ENCODE data around the gene RHO.
"Not testable (repeated sequence)": the region's sequence is repeated elsewhere in the genome, so short reads cannot be mapped to it uniquely, and the experiment has no call there.

RHO gene

DNA sequence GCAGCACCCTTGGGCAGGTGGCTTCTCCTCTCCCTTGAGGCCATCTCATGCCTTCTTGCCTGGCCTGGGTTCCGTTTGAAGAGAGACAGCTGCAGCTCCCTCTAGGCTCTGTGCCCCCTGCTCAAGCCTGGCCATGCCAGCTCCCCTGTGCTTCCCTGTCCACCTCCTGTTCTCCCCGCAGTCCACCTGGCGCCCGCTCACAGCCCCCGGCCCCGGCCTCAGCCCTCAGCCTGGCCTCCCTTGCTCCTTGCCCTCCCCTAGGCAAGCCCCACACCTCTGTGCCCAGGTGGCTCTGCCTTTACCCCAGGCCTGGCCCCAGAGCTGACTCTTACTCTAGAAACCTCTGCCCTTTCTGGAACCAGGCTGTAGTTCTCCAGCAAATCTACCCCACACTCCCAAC lies 13.9 kb upstream of the RHO start:
- WGBS, result 97% methylated on average over 6 of the region's 6 CpGs
- H3K79me1 ChIP-seq (replicated peaks; ENCODE audit: low read length, poor library complexity, severe bottlenecking), result no peaks in the 10 kb centered on the region
- DNase-seq, result no peak
- H3K23ac ChIP-seq (ENCODE audit: low read length in 2 of 2), result no peak overlapping the region
- no peak overlapping the region for H3K4me2 ChIP-seq (ENCODE audit: low read length, poor library complexity, severe bottlenecking)
- no peak overlapping the region for H2BK15ac ChIP-seq (ENCODE audit: low read depth, poor library complexity, severe bottlenecking)
- H3K9ac ChIP-seq (ENCODE audit: low read length), result no peak overlapping the region
- H3K9me3 ChIP-seq (ENCODE audit: control insufficient read depth, low read length), result no peaks in the 10 kb centered on the region
- H3K27me3 ChIP-seq (ENCODE audit: control insufficient read depth in 1 of 2, insufficient read depth in 1 of 2, low read length in 2 of 2), result no peaks in the 10 kb centered on the region
- no peak overlapping the region for H2AFZ ChIP-seq (ENCODE audit: low read depth, low read length)
- no peak overlapping the region for H3K14ac ChIP-seq (ENCODE audit: low read length in 2 of 2)
- no peak overlapping the region for H4K91ac ChIP-seq (ENCODE audit: low read length)
- H2AK5ac ChIP-seq (ENCODE audit: low read length, severe bottlenecking), result no peak overlapping the region
- no peak overlapping the region for H2BK12ac ChIP-seq (ENCODE audit: low read length in 2 of 2)
- no peak overlapping the region for H3K27ac ChIP-seq (ENCODE audit: low read length, poor library complexity, severe bottlenecking)
- no peak overlapping the region for H2BK5ac ChIP-seq (ENCODE audit: low read depth, low read length, poor library complexity, severe bottlenecking)
- H2BK120ac ChIP-seq (ENCODE audit: low read depth, low read length), result no peak overlapping the region
- no peak overlapping the region for H3K4me3 ChIP-seq (ENCODE audit: insufficient read depth in 1 of 2, low read depth in 1 of 2, low read length in 2 of 2)
- no peak overlapping the region for H3K4ac ChIP-seq (ENCODE audit: low read depth in 1 of 2, low read length in 2 of 2)
- H4K8ac ChIP-seq (ENCODE audit: low read length), result no peak overlapping the region
- H3K36me3 ChIP-seq (ENCODE audit: control insufficient read depth in 1 of 2, insufficient read depth in 2 of 2, low read depth in 1 of 2, low read length in 2 of 2), result peaks cover 47 to 75% of the 10 kb centered on the region in 2 experiments
- H3K18ac ChIP-seq (ENCODE audit: low read depth in 1 of 2, low read length in 2 of 2), result no peak overlapping the region
- H3K4me1 ChIP-seq (ENCODE audit: control insufficient read depth, insufficient read depth, low read depth, low read length), result no peaks in the 10 kb centered on the region

DNA sequence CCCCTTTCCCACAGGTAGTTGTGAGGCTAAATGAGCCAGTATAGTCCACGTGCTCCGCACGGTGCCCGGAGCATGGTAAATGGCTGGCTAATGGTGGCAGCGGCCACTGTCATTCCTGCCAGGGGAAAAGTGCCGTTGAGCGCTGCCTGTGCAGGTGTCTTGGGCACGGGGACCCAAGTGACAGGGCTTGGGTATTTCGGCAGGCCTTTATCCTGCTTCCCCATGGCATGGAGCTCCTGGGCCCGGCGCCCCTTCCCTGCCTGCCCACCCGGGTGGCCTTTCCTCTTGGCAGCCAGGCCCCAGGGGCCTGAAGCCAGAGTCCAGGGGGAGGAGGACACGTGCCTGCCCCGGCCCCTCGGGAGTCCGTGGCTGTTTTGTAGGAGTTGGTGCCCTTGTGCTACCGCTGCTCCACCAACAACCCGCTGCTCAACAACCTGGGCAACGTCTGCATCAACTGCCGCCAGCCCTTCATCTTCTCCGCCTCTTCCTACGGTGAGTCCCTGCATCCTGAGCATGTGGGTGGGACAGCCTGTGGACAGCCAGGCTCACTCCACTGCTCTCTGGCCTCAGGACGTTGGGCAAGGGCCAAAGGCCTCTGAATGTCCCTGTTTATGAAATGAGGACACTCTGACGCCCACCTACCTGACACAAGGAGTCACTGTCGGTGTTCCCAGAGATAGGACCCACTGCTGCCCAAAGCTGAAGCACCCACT lies 13.2 kb upstream of the RHO start:
- not testable (repeated sequence) for H3K4me3 ChIP-seq (ENCODE audit: insufficient read depth in 1 of 2, low read depth in 1 of 2, low read length in 2 of 2); H3K27ac ChIP-seq (ENCODE audit: low read length, poor library complexity, severe bottlenecking); H2BK120ac ChIP-seq (ENCODE audit: low read depth, low read length); H2AK5ac ChIP-seq (ENCODE audit: low read length, severe bottlenecking); H3K14ac ChIP-seq (ENCODE audit: low read length in 2 of 2); H3K9ac ChIP-seq (ENCODE audit: low read length); H3K27me3 ChIP-seq (ENCODE audit: control insufficient read depth in 1 of 2, insufficient read depth in 1 of 2, low read length in 2 of 2); H2BK15ac ChIP-seq (ENCODE audit: low read depth, poor library complexity, severe bottlenecking); H3K4ac ChIP-seq (ENCODE audit: low read depth in 1 of 2, low read length in 2 of 2); H3K18ac ChIP-seq (ENCODE audit: low read depth in 1 of 2, low read length in 2 of 2); H2BK5ac ChIP-seq (ENCODE audit: low read depth, low read length, poor library complexity, severe bottlenecking); H2BK12ac ChIP-seq (ENCODE audit: low read length in 2 of 2); H3K4me1 ChIP-seq (ENCODE audit: control insufficient read depth, insufficient read depth, low read depth, low read length); H2AFZ ChIP-seq (ENCODE audit: low read depth, low read length); H3K4me2 ChIP-seq (ENCODE audit: low read length, poor library complexity, severe bottlenecking); H4K91ac ChIP-seq (ENCODE audit: low read length); H3K23ac ChIP-seq (ENCODE audit: low read length in 2 of 2); DNase-seq; H4K8ac ChIP-seq (ENCODE audit: low read length); H3K9me3 ChIP-seq (ENCODE audit: control insufficient read depth, low read length); H3K79me1 ChIP-seq (replicated peaks; ENCODE audit: low read length, poor library complexity, severe bottlenecking)
- 94% methylated on average over 16 of the region's 25 CpGs for WGBS
- peaks cover 43 to 76% of the 10 kb centered on the region in 2 experiments for H3K36me3 ChIP-seq (ENCODE audit: control insufficient read depth in 1 of 2, insufficient read depth in 2 of 2, low read depth in 1 of 2, low read length in 2 of 2)

DNA sequence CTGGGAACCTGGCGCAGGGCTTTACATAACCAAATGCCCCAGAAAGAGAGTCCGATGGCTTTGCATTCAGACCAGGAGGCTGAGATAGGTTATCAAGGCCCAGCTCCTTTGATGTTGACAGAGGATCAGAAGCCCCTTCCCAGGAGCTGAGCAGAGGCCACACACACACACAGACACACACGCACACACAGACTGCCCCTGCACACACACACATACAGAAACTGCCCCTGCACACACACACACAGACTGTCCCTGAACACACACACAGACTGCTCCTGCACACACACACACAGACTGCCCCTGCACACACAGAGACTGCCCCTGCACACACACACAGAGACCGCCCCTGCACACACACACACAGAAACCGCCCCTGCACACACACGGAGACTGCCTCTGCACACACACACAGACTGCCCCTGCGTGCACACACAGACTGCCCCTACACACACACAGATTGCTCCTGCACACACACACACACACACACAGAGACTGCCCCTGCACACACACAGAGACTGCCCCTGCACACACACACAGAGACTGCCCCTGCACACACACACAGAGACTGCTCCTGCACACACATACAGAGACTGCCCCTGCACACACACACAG lies 12.5 kb upstream of the RHO start:
- WGBS, result 95% methylated on average over 7 of the region's 7 CpGs
- not testable (repeated sequence) for H3K9me3 ChIP-seq (ENCODE audit: control insufficient read depth, low read length)

DNA sequence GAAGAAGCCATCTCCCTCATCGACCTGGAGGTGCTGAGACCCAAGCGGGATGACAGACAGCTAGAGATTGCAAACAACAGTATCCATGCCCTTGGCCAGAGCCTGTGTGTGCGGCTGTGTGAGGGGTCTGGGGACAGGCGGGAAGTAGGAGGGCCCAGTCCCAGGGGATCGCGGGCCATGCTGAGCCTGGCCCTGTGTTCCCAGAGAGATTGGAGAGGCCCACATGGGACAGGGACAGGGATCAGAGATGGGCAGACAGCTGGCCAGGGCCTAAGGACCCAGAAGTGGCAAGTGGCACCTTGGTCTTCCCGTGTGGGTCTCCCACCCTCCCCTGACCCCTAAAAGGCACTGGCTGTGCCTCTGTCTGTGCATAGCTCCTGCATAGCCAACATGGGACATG lies 10.9 kb upstream of the RHO start:
- Histone ChIP-seq H3K9ac (ENCODE audit: low read length) (no peak overlapping the region), H2BK15ac (ENCODE audit: low read depth, poor library complexity, severe bottlenecking) (no peak overlapping the region), H3K18ac (ENCODE audit: low read depth in 1 of 2, low read length in 2 of 2) (no peak overlapping the region), H3K4ac (ENCODE audit: low read depth in 1 of 2, low read length in 2 of 2) (no peak overlapping the region), H3K4me1 (ENCODE audit: control insufficient read depth, insufficient read depth, low read depth, low read length) (no peaks in the 10 kb centered on the region), H3K27me3 (ENCODE audit: control insufficient read depth in 1 of 2, insufficient read depth in 1 of 2, low read length in 2 of 2) (no peaks in the 10 kb centered on the region), H3K27ac (ENCODE audit: low read length, poor library complexity, severe bottlenecking) (no peak overlapping the region), H3K23ac (ENCODE audit: low read length in 2 of 2) (no peak overlapping the region), H4K8ac (ENCODE audit: low read length) (no peak overlapping the region), H3K9me3 (ENCODE audit: control insufficient read depth, low read length) (no peaks in the 10 kb centered on the region), H2AK5ac (ENCODE audit: low read length, severe bottlenecking) (no peak overlapping the region), H2BK12ac (ENCODE audit: low read length in 2 of 2) (no peak overlapping the region), H3K79me1 (replicated peaks; ENCODE audit: low read length, poor library complexity, severe bottlenecking) (no peaks in the 10 kb centered on the region), H3K36me3 (ENCODE audit: control insufficient read depth in 1 of 2, insufficient read depth in 2 of 2, low read depth in 1 of 2, low read length in 2 of 2) (peaks cover 27 to 70% of the 10 kb centered on the region in 2 experiments), H3K4me2 (ENCODE audit: low read length, poor library complexity, severe bottlenecking) (no peak overlapping the region), H2BK5ac (ENCODE audit: low read depth, low read length, poor library complexity, severe bottlenecking) (no peak overlapping the region), H2AFZ (ENCODE audit: low read depth, low read length) (no peak overlapping the region), H4K91ac (ENCODE audit: low read length) (no peak overlapping the region), H3K4me3 (ENCODE audit: insufficient read depth in 1 of 2, low read depth in 1 of 2, low read length in 2 of 2) (no peak overlapping the region), H2BK120ac (ENCODE audit: low read depth, low read length) (no peak overlapping the region), H3K14ac (ENCODE audit: low read length in 2 of 2) (no peak overlapping the region)
- no peak for DNase-seq
- WGBS, result 87% methylated on average over 7 of the region's 7 CpGs

More for the DNA sequence above, 12.5 kb upstream of the RHO start:
- not testable (repeated sequence) for DNase-seq; H4K91ac ChIP-seq (ENCODE audit: low read length); H3K4ac ChIP-seq (ENCODE audit: low read depth in 1 of 2, low read length in 2 of 2); H3K4me1 ChIP-seq (ENCODE audit: control insufficient read depth, insufficient read depth, low read depth, low read length); H2AFZ ChIP-seq (ENCODE audit: low read depth, low read length); H3K14ac ChIP-seq (ENCODE audit: low read length in 2 of 2); H3K79me1 ChIP-seq (replicated peaks; ENCODE audit: low read length, poor library complexity, severe bottlenecking); H3K4me2 ChIP-seq (ENCODE audit: low read length, poor library complexity, severe bottlenecking); H2BK12ac ChIP-seq (ENCODE audit: low read length in 2 of 2); H3K9ac ChIP-seq (ENCODE audit: low read length); H4K8ac ChIP-seq (ENCODE audit: low read length); H2AK5ac ChIP-seq (ENCODE audit: low read length, severe bottlenecking); H3K27ac ChIP-seq (ENCODE audit: low read length, poor library complexity, severe bottlenecking); H3K27me3 ChIP-seq (ENCODE audit: control insufficient read depth in 1 of 2, insufficient read depth in 1 of 2, low read length in 2 of 2); H3K4me3 ChIP-seq (ENCODE audit: insufficient read depth in 1 of 2, low read depth in 1 of 2, low read length in 2 of 2); H2BK120ac ChIP-seq (ENCODE audit: low read depth, low read length); H3K23ac ChIP-seq (ENCODE audit: low read length in 2 of 2); H3K18ac ChIP-seq (ENCODE audit: low read depth in 1 of 2, low read length in 2 of 2); H2BK5ac ChIP-seq (ENCODE audit: low read depth, low read length, poor library complexity, severe bottlenecking); H2BK15ac ChIP-seq (ENCODE audit: low read depth, poor library complexity, severe bottlenecking)
- peaks cover 41 to 71% of the 10 kb centered on the region in 2 experiments for H3K36me3 ChIP-seq (ENCODE audit: control insufficient read depth in 1 of 2, insufficient read depth in 2 of 2, low read depth in 1 of 2, low read length in 2 of 2)

Measured in mesenchymal stem cell (in vitro differentiated cells and primary cell).